A549 (cell line): ENCODE data around the gene CEBPA. TPM values are rescaled to one million over a fixed set of nuclear protein-coding genes. Genes with fewer than 3 reads are reported as not detected.

Experiments used
- ATAC-seq, 2 experiments: fragments of 200-7000 bp in 1 of 2; fragments of >200 bp in 1 of 2; cut with Nextera tagmentation in 1 of 2; cut with Tn5 transposase in 1 of 2; 3 replicates each; pipeline versions ENCODE4 v1.8.0 to v1.9.1; 2018 to 2020; ENCODE audit warnings: mild to moderate bottlenecking in 1 of 2, moderate library complexity in 1 of 2
- CTCF ChIA-PET: fragments of 300-600 bp; sonication (Branson Sonifier 250); formaldehyde crosslinking; extraction: SDS; loops from one replicate; lab custom pipeline; 2021; ENCODE audit warnings: antibody characterized with exemption, inconsistent platforms; lab: Yijun Ruan, JAX
- POLR2A ChIA-PET: fragments of 350-600 bp; formaldehyde crosslinking; extraction: SDS; loops from one replicate; lab custom pipeline; 2021; ENCODE audit warnings: antibody characterized with exemption, inconsistent platforms; lab: Yijun Ruan, JAX
- DNase-seq, 2 experiments: peaks; one replicate each; pipeline versions ENCODE4 v3.0.0 to v3.0.0-alpha.2; 2011 to 2016; ENCODE audit warnings: low read depth in 1 of 2, low spot score in 1 of 2
- FAIRE-seq: peaks from 2 replicates; lab custom pipeline; 2011; peaks lifted over from hg19 to GRCh38; lab: Jason Lieb, UNC
- H3K27ac ChIP-seq, 2 experiments: fragments of >200 bp; sonication (Bioruptor Twin); formaldehyde crosslinking; 3 replicates each; pipeline ENCODE4 v1.5.1; 2016 to 2017
- H3K4me1 ChIP-seq: fragments of >200 bp; sonication (Bioruptor Twin); formaldehyde crosslinking; 3 replicates; pipeline ENCODE4 v1.6.1; 2016
- H3K4me2 ChIP-seq: fragments of >200 bp; sonication (Bioruptor Twin); formaldehyde crosslinking; 3 replicates; pipeline ENCODE4 v1.6.1; 2016
- H3K4me3 ChIP-seq: fragments of >200 bp; sonication (Bioruptor Twin); formaldehyde crosslinking; 3 replicates; pipeline ENCODE4 v1.5.1; 2016
- H3K9me3 ChIP-seq: fragments of >200 bp; sonication (Bioruptor Twin); formaldehyde crosslinking; 3 replicates; pipeline ENCODE4 v1.6.1; 2016
- CBX2 ChIP-seq: fragments of 200-600 bp; sonication (generic); IDR thresholded peaks from 2 replicates; pipeline ENCODE4 v1.6.1; 2016; ENCODE audit warnings: low read depth, mild to moderate bottlenecking, borderline replicate concordance
- CEBPB ChIP-seq, 2 experiments: fragments of >200 bp in 1 of 2; sonication (Bioruptor Twin) in 1 of 2; formaldehyde crosslinking in 1 of 2; IDR thresholded peaks; 2 replicates each; pipeline ENCODE4 v1.6.1; 2012 to 2016
- EHF ChIP-seq: fragments of 250-450 bp; sonication (Bioruptor Pico); IDR thresholded peaks from 2 replicates; pipeline ENCODE4 v1.5.0; 2020; ENCODE audit warnings: mild to moderate bottlenecking
- EHMT2 ChIP-seq: fragments of 200-600 bp; sonication (generic); IDR thresholded peaks from 2 replicates; pipeline ENCODE4 v1.6.1; 2016; ENCODE audit warnings: antibody characterized with exemption, low read depth, mild to moderate bottlenecking, moderate library complexity
- ESRRA ChIP-seq: fragments of 150-350 bp; IDR thresholded peaks from 2 replicates; pipeline ENCODE4 v1.6.1; 2014; ENCODE audit warnings: mild to moderate bottlenecking, low read length, borderline replicate concordance
- GATA3 ChIP-seq: IDR thresholded peaks from 2 replicates; pipeline ENCODE4 v1.6.1; 2012; ENCODE audit warnings: borderline replicate concordance
- HEYL ChIP-seq: fragments of 250-450 bp; sonication (Bioruptor Pico); IDR thresholded peaks from 2 replicates; pipeline ENCODE4 v1.8.0; 2021; ENCODE audit warnings: mild to moderate bottlenecking, moderate library complexity
- HOXB13 ChIP-seq: fragments of 250-450 bp; sonication (Bioruptor Pico); IDR thresholded peaks from 2 replicates; pipeline ENCODE4 v1.5.0; 2020; ENCODE audit warnings: low read depth, mild to moderate bottlenecking, moderate library complexity
- HOXB5 ChIP-seq: fragments of 250-450 bp; sonication (Bioruptor Pico); IDR thresholded peaks from 2 replicates; pipeline ENCODE4 v1.5.0; 2020; ENCODE audit warnings: mild to moderate bottlenecking, moderate library complexity
- JUN ChIP-seq, 2 experiments: fragments of >200 bp; sonication (Bioruptor Twin); formaldehyde crosslinking; IDR thresholded peaks; 2 replicates in 1 of 2; 3 replicates in 1 of 2; pipeline ENCODE4 v1.6.1; 2016 to 2017
- KDM1A ChIP-seq: fragments of 200-600 bp; sonication (generic); IDR thresholded peaks from 2 replicates; pipeline ENCODE4 v1.6.1; 2016; ENCODE audit warnings: low read depth, mild to moderate bottlenecking
- MAFK ChIP-seq: fragments of 450-650 bp; IDR thresholded peaks from 2 replicates; pipeline ENCODE4 v1.6.1; 2014; ENCODE audit not compliant: partially characterized antibody
- MAZ ChIP-seq: fragments of 150-350 bp; IDR thresholded peaks from 2 replicates; pipeline ENCODE4 v1.6.1; 2014; ENCODE audit warnings: antibody characterized with exemption, low read depth, low read length, borderline replicate concordance
- POLR2A ChIP-seq: IDR thresholded peaks from 2 replicates; pipeline ENCODE4 v1.6.1; 2012; ENCODE audit warnings: mild to moderate bottlenecking, low read length
- RNF2 ChIP-seq: fragments of 200-600 bp; sonication (generic); IDR thresholded peaks from 2 replicates; pipeline ENCODE4 v1.6.1; 2016; ENCODE audit warnings: low read depth, mild to moderate bottlenecking, antibody characterized with exemption, moderate library complexity, borderline replicate concordance
- SMC3 ChIP-seq: fragments of >200 bp; sonication (Bioruptor Twin); formaldehyde crosslinking; IDR thresholded peaks from 3 replicates; pipeline ENCODE4 v1.6.1; 2018; ENCODE audit warnings: inconsistent platforms
- TFCP2L1 ChIP-seq: fragments of 250-450 bp; sonication (Bioruptor Pico); IDR thresholded peaks from 2 replicates; pipeline ENCODE4 v1.5.0; 2021; ENCODE audit warnings: mild to moderate bottlenecking
- TP53 ChIP-seq: fragments of 250-450 bp; sonication (Bioruptor Pico); IDR thresholded peaks from 2 replicates; pipeline ENCODE4 v1.5.0; 2021; ENCODE audit warnings: mild to moderate bottlenecking, moderate library complexity
- ZNF302 ChIP-seq: fragments of 250-450 bp; sonication (Bioruptor Pico); IDR thresholded peaks from 2 replicates; pipeline ENCODE4 v1.9.0; 2021; ENCODE audit warnings: inconsistent platforms, mild to moderate bottlenecking, moderate library complexity
- ZSCAN20 ChIP-seq: fragments of 250-450 bp; sonication (Bioruptor Pico); IDR thresholded peaks from 2 replicates; pipeline ENCODE4 v1.8.0; 2022; ENCODE audit warnings: mild to moderate bottlenecking, moderate library complexity
- WGBS: methylation state at CpG from one replicate; pipeline ENCODE4 v1.1.6; 2017; ENCODE audit errors: missing lambda C conversion rate; 5-methylcytosine and 5-hydroxymethylcytosine counted together
- polyA plus RNA-seq, 4 experiments: library from polyadenylated mRNA; depleted of rRNA in 3 of 4; stranded (reverse); fragments of >200 nt; fragmentation: RNase III in 1 of 4; extraction: RNeasy Plus Mini Kit Qiagen cat#74134 plus additional on column Dnase treatment in 1 of 4; gene quantifications; 2 replicates in 3 of 4; 3 replicates in 1 of 4; pipeline ENCODE4 v1.2.3, GENCODE V29; 2011 to 2017
- TF ChIP-seq, protein P1 (sequence below): IDR thresholded peaks from 2 replicates; pipeline ENCODE4 v1.6.1; 2012
- TF ChIP-seq, protein P2 (sequence below): fragments of 450-650 bp; IDR thresholded peaks from 2 replicates; pipeline ENCODE4 v1.6.1; 2014; ENCODE audit warnings: antibody characterized with exemption
- TF ChIP-seq, protein P3 (sequence below): fragments of 200-600 bp; sonication (generic); IDR thresholded peaks from 2 replicates; pipeline ENCODE4 v1.6.1; 2016; ENCODE audit warnings: antibody characterized with exemption, mild to moderate bottlenecking, moderate library complexity
- TF ChIP-seq, protein P4 (sequence below): fragments of 250-450 bp; sonication (Bioruptor Pico); IDR thresholded peaks from 2 replicates; pipeline ENCODE4 v1.5.0; 2020; ENCODE audit warnings: low read depth, mild to moderate bottlenecking, moderate library complexity

The CEBPA gene
- polyA plus RNA-seq, 2 of the 4 experiments (the other 2 are of a cell fraction), result 3.5 to 6.6 TPM

DNA sequence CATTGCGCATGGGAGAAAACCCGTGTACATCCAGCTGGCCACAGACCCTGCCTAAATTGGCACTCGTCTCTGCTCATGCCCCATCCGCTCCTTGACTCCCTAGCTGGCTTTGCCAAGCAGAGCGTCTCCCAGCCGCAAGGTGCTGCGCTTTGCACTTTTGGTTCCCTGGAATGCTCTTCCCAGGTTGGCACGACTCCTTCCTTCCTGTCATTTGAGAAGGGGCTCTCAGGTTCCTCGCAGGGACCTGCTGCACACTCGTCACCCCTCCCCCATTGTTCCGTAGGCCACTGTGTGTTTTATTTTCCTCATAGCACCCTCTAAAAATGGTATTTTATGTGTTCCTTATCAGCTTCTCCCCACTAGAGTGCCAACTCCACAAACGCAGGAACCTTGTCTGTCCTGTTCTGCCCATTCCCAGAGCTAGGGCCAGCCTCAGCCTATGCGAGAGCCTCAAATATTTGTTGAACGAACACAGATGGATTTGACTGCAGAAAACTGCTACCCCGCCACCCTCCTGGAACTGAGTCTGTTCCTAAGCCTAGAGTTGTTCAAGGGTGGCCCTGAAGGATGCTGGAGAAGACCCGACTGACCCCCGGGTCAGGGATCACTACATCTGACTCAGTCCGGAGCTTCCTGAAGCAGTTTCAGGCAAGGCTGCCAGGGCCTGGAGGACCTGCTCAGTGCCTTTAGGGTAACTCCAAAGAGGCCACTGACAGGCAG lies 8.4 kb upstream of the CEBPA start:
- H3K4me3 ChIP-seq, result no peak overlapping the region
- ATAC-seq (peak; percentile 45 to 49; a peak in 5 of 6 replicates), FAIRE-seq (no peak), DNase-seq (no peak)
- peaks cover 4% of the 10 kb centered on the region; the same call in 1 of the 3 replicates for H3K9me3 ChIP-seq
- TF ChIP-seq POLR2A (no peak), CEBPB (IDR thresholded peaks at IDR 0.05) (no peak), ZSCAN20 (CRISPR knock-in tag) (no peak), CBX2 (no peak), SMC3 (no peak), EHF (CRISPR knock-in tag) (no peak), MAFK (no peak), HOXB5 (CRISPR knock-in tag) (no peak), KDM1A (no peak), HOXB13 (CRISPR knock-in tag) (no peak), EHMT2 (no peak), JUN (IDR thresholded peaks at IDR 0.05) (no peak), HEYL (CRISPR knock-in tag) (no peak), GATA3 (no peak), ESRRA (no peak), TP53 (CRISPR knock-in tag) (no peak), ZNF302 (CRISPR knock-in tag) (no peak)
- TF ChIP-seq, protein P1, sequence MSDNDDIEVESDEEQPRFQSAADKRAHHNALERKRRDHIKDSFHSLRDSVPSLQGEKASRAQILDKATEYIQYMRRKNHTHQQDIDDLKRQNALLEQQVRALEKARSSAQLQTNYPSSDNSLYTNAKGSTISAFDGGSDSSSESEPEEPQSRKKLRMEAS, result no peak
- TF ChIP-seq, protein P2, sequence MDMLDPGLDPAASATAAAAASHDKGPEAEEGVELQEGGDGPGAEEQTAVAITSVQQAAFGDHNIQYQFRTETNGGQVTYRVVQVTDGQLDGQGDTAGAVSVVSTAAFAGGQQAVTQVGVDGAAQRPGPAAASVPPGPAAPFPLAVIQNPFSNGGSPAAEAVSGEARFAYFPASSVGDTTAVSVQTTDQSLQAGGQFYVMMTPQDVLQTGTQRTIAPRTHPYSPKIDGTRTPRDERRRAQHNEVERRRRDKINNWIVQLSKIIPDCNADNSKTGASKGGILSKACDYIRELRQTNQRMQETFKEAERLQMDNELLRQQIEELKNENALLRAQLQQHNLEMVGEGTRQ, result no peak
- TF ChIP-seq, protein P3, sequence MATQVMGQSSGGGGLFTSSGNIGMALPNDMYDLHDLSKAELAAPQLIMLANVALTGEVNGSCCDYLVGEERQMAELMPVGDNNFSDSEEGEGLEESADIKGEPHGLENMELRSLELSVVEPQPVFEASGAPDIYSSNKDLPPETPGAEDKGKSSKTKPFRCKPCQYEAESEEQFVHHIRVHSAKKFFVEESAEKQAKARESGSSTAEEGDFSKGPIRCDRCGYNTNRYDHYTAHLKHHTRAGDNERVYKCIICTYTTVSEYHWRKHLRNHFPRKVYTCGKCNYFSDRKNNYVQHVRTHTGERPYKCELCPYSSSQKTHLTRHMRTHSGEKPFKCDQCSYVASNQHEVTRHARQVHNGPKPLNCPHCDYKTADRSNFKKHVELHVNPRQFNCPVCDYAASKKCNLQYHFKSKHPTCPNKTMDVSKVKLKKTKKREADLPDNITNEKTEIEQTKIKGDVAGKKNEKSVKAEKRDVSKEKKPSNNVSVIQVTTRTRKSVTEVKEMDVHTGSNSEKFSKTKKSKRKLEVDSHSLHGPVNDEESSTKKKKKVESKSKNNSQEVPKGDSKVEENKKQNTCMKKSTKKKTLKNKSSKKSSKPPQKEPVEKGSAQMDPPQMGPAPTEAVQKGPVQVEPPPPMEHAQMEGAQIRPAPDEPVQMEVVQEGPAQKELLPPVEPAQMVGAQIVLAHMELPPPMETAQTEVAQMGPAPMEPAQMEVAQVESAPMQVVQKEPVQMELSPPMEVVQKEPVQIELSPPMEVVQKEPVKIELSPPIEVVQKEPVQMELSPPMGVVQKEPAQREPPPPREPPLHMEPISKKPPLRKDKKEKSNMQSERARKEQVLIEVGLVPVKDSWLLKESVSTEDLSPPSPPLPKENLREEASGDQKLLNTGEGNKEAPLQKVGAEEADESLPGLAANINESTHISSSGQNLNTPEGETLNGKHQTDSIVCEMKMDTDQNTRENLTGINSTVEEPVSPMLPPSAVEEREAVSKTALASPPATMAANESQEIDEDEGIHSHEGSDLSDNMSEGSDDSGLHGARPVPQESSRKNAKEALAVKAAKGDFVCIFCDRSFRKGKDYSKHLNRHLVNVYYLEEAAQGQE, result no peak
- CTCF ChIA-PET, result interaction anchor here (0.6 to 9.5 kb wide), 23 partner anchors 9 to 120 kb away, joined by 3 to 115 read pairs (median 4); partner anchors contain the start of genes CEBPA and CEBPG
- WGBS, result 75% methylated on average over 18 of the region's 18 CpGs
- H3K27ac ChIP-seq, result no peak overlapping the region
- no peak overlapping the region for H3K4me2 ChIP-seq
- H3K4me1 ChIP-seq, result peaks cover 2% of the 10 kb centered on the region; the same call in 2 of the 3 replicates
- POLR2A ChIA-PET, result interaction anchor here (2.5 kb wide), 1 partner anchor 8 kb away, joined by 10 read pairs; the partner anchor contains the start of gene CEBPA

DNA sequence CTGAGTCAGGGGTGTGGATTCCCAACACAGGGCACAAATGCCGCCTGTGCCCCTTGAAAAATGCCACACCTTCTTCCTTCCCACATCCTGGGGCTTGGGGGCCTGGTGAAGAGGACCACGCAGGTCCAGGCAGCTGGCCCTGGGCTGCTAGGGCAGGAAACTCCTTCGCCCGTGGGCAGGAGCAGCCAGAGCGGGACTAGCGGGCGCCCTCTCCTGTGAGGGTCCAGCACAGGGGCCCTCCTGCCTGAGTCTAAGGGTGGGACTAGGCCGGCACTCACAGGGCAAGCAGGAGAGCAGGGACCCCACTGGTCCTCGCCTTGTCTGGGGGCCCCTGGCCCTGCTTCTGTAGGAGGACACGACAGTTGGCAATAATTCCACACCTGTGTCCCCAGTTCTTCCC lies 7.5 kb upstream of the CEBPA start:
- Histone ChIP-seq H3K4me3 (no peak overlapping the region), H3K27ac (no peak overlapping the region), H3K4me2 (no peak overlapping the region), H3K4me1 (no peaks in the 10 kb centered on the region), H3K9me3 (peaks cover 4% of the 10 kb centered on the region; the same call in 1 of the 3 replicates)
- ATAC-seq (peak; percentile 11 to 23; a peak in 4 of 6 replicates), FAIRE-seq (no peak), DNase-seq (no peak)
- ChIA-PET CTCF (interaction anchor here (1.9 to 36.6 kb wide), 3 partner anchors 8 to 72 kb away, joined by 6 to 603 read pairs (median 115); partner anchors contain the start of gene CEBPA), POLR2A (no interaction called here)
- WGBS, result 67% methylated on average over 10 of the region's 10 CpGs
- TF ChIP-seq ESRRA (no peak), MAZ (no peak), RNF2 (no peak), TFCP2L1 (no peak)
- TF ChIP-seq, protein P2, result no peak
- TF ChIP-seq, protein P4, sequence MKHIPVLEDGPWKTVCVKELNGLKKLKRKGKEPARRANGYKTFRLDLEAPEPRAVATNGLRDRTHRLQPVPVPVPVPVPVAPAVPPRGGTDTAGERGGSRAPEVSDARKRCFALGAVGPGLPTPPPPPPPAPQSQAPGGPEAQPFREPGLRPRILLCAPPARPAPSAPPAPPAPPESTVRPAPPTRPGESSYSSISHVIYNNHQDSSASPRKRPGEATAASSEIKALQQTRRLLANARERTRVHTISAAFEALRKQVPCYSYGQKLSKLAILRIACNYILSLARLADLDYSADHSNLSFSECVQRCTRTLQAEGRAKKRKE (CRISPR knock-in tag), result no peak
